Small intestine (tissue), 7 donors: ENCODE measurements around the gene PDE4D. TPM values are rescaled to one million over a fixed set of nuclear protein-coding genes. Genes with fewer than 3 reads are reported as not detected.

ENCODE experiments used
- DNase-seq, 2 donors: peaks; one replicate each; pipeline versions ENCODE4 v3.0.0 to v3.0.0-alpha.2; 2013
- FAIRE-seq: peaks from 2 replicates; lab custom pipeline; 2012; peaks lifted over from hg19 to GRCh38; lab: Jason Lieb, UNC
- H3K27ac ChIP-seq, 3 donors: one replicate each; pipeline ENCODE4 v1.5.1; 2013; ENCODE audit warnings: low read length in 2 of 3, mild to moderate bottlenecking in 2 of 3, control low read depth in 1 of 3, inconsistent platforms in 1 of 3, low read depth in 1 of 3, moderate library complexity in 1 of 3
- H3K27me3 ChIP-seq, 3 donors: one replicate each; pipeline ENCODE4 v1.6.1; 2013; ENCODE audit warnings: low read length in 3 of 3, inconsistent platforms in 1 of 3; ENCODE audit not compliant: control insufficient read depth in 3 of 3, insufficient read depth in 3 of 3
- H3K36me3 ChIP-seq, 3 donors: one replicate each; pipeline ENCODE4 v1.6.1; 2013; ENCODE audit warnings: low read length in 3 of 3, inconsistent platforms in 1 of 3, low read depth in 1 of 3, mild to moderate bottlenecking in 1 of 3, moderate library complexity in 1 of 3; ENCODE audit not compliant: control insufficient read depth in 3 of 3, insufficient read depth in 2 of 3
- H3K4me1 ChIP-seq, 3 donors: one replicate each; pipeline ENCODE4 v1.6.1; 2013; ENCODE audit warnings: low read length in 2 of 3, inconsistent platforms in 1 of 3, low read depth in 1 of 3, mild to moderate bottlenecking in 1 of 3, moderate library complexity in 1 of 3; ENCODE audit not compliant: control insufficient read depth in 3 of 3, insufficient read depth in 2 of 3
- H3K4me3 ChIP-seq, 3 donors: one replicate each; pipeline ENCODE4 v1.5.1; 2013; ENCODE audit warnings: low read length in 3 of 3, control low read depth in 1 of 3, inconsistent platforms in 1 of 3, low read depth in 1 of 3, mild to moderate bottlenecking in 1 of 3, moderate library complexity in 1 of 3
- H3K9me3 ChIP-seq, 2 donors: one replicate each; pipeline ENCODE4 v1.6.1; 2013; ENCODE audit warnings: low read depth in 1 of 2, low read length in 1 of 2; ENCODE audit not compliant: control insufficient read depth in 2 of 2, insufficient read depth in 1 of 2
- WGBS, 3 donors: extraction: QIAGEN DNeasy Blood & Tissue Kit; methylation state at CpG; one replicate each; pipeline ENCODE4 v1.1.7; 2013; 5-methylcytosine and 5-hydroxymethylcytosine counted together
- polyA plus RNA-seq, 4 donors: library from polyadenylated mRNA; stranded (reverse) in 3 of 4; unstranded in 1 of 4; fragments of 200-250 nt in 3 of 4; fragments of 120-200 nt in 1 of 4; gene quantifications; one replicate each; pipeline versions ENCODE4 v1.2.1 to v1.2.3, GENCODE V29; 2013
- donor health status: healthy with polysubstance abuse.
- donor health status: control.
- donor health status: control.
- donor health status: Bipolar disorder and iron deficiency.
- donor health status: healthy.

PDE4D gene
- polyA plus RNA-seq, 4 donors = 2.9 to 16.2 (median 5.3) TPM

DNA sequence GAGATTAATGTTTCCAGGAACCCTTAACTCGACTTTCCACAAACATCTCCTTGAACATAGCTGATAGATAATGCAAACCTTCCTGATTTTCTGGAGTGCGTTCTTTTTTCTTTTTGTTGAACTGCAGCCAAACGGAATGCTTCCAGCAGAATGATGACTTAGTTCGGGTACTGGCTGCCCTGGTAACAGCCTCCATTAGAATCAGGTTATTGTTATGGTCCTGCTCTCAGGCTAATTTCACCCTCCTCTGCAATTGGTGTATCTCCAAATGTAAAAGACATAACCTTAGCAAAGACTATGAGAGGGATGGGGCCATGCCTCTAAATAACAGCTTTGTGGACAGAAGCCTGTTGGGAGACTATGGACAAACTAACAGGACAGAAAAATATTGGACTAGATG, 116.5 kb downstream of the PDE4D start:
- H3K36me3 ChIP-seq = no peaks in the 10 kb centered on the region
- H3K4me1 ChIP-seq = no peaks in the 10 kb centered on the region
- H3K9me3 ChIP-seq = no peaks in the 10 kb centered on the region
- no peak overlapping the region for H3K27ac ChIP-seq
- no peak for FAIRE-seq
- 64 to 84% (median 74%) methylated on average over 4 of the region's 4 CpGs for WGBS, 3 donors
- H3K27me3 ChIP-seq = no peaks in the 10 kb centered on the region
- H3K4me3 ChIP-seq = no peak overlapping the region
- no peak for DNase-seq

DNA sequence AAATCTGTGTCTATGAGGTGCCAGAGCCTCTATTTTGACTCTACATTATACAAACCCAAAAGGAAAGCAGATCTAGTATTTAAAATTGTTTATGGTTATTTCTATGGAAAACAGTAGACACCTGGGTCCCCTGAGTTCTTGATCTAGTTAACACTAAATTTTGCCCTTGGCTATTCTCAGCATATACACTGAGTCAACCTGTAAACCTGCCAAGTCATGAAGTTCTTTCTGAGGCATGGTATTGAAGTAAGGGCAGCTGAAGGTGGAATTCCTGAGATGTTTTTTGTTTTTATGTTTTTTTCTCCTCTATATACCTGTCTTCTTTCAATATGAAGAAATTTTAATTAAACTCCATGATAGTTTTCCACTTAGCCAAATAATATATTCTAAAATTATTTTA, 120.2 kb downstream of the PDE4D start:
- DNase-seq (no peak), FAIRE-seq (no peak)
- Histone ChIP-seq H3K27ac (no peak overlapping the region), H3K9me3 (no peaks in the 10 kb centered on the region), H3K4me1 (no peaks in the 10 kb centered on the region), H3K36me3 (no peaks in the 10 kb centered on the region), H3K4me3 (no peak overlapping the region), H3K27me3 (no peaks in the 10 kb centered on the region)

- H3K4me1 ChIP-seq = no peaks in the 10 kb centered on the region
- whole genome bisulfite sequencing, 3 donors = 71 to 78% (median 73%) methylated on average over 2 of the region's 2 CpGs
- H3K36me3 ChIP-seq = no peaks in the 10 kb centered on the region
- DNase-seq (no peak), FAIRE-seq (no peak)
- H3K27me3 ChIP-seq = no peaks in the 10 kb centered on the region
- no peak overlapping the region for H3K4me3 ChIP-seq
- no peaks in the 10 kb centered on the region for H3K9me3 ChIP-seq
- H3K27ac ChIP-seq = no peak overlapping the region
These were observed 120.8 kb downstream of the PDE4D start for GRCh38 chr5:59772757-59773156.

- Histone ChIP-seq H3K4me3 (no peak overlapping the region), H3K27me3 (no peaks in the 10 kb centered on the region), H3K27ac (no peak overlapping the region), H3K9me3 (no peaks in the 10 kb centered on the region), H3K36me3 (no peaks in the 10 kb centered on the region), H3K4me1 (no peaks in the 10 kb centered on the region)
- WGBS, 3 donors = 82 to 88% (median 85%) methylated on average over 2 of the region's 2 CpGs
- FAIRE-seq = no peak
- DNase-seq = no peak
These were observed 121.3 kb downstream of the PDE4D start for GRCh38 chr5:59772206-59772605.

- no peaks in the 10 kb centered on the region for H3K36me3 ChIP-seq
- no peak overlapping the region for H3K27ac ChIP-seq
- peaks cover 0 to 8% (median 3%) of the 10 kb centered on the region in 3 donors for H3K4me1 ChIP-seq
- no peaks in the 10 kb centered on the region for H3K9me3 ChIP-seq
- WGBS, 3 donors = 83 to 91% (median 83%) methylated on average over 4 of the region's 4 CpGs
- no peak overlapping the region for H3K4me3 ChIP-seq
- FAIRE-seq (no peak), DNase-seq (no peak)
- no peaks in the 10 kb centered on the region for H3K27me3 ChIP-seq
These were observed 122.6 kb downstream of the PDE4D start for GRCh38 chr5:59770953-59771352.

GRCh38 chr5:59769832-59770231, 123.7 kb downstream of the PDE4D start:
- no peaks in the 10 kb centered on the region for H3K27me3 ChIP-seq
- DNase-seq (no peak), FAIRE-seq (no peak)
- peaks cover 0 to 8% (median 3%) of the 10 kb centered on the region in 3 donors for H3K4me1 ChIP-seq
- H3K4me3 ChIP-seq = no peak overlapping the region
- no peaks in the 10 kb centered on the region for H3K36me3 ChIP-seq
- H3K27ac ChIP-seq = no peak overlapping the region
- no peaks in the 10 kb centered on the region for H3K9me3 ChIP-seq

GRCh38 chr5:59769041-59769360, 124.5 kb downstream of the PDE4D start:
- Histone ChIP-seq H3K27me3 (no peaks in the 10 kb centered on the region), H3K27ac (peak overlapping the region in 1 of 3 donors; percentile 76), H3K4me3 (peak overlapping the region in 2 of 3 donors; percentile 72 to 80), H3K4me1 (peaks cover 0 to 8% (median 3%) of the 10 kb centered on the region in 3 donors), H3K36me3 (no peaks in the 10 kb centered on the region), H3K9me3 (no peaks in the 10 kb centered on the region)
- FAIRE-seq (no peak), DNase-seq (no peak)
- WGBS, 3 donors = 24 to 47% (median 32%) methylated on average over 1 of the region's 1 CpG

DNA sequence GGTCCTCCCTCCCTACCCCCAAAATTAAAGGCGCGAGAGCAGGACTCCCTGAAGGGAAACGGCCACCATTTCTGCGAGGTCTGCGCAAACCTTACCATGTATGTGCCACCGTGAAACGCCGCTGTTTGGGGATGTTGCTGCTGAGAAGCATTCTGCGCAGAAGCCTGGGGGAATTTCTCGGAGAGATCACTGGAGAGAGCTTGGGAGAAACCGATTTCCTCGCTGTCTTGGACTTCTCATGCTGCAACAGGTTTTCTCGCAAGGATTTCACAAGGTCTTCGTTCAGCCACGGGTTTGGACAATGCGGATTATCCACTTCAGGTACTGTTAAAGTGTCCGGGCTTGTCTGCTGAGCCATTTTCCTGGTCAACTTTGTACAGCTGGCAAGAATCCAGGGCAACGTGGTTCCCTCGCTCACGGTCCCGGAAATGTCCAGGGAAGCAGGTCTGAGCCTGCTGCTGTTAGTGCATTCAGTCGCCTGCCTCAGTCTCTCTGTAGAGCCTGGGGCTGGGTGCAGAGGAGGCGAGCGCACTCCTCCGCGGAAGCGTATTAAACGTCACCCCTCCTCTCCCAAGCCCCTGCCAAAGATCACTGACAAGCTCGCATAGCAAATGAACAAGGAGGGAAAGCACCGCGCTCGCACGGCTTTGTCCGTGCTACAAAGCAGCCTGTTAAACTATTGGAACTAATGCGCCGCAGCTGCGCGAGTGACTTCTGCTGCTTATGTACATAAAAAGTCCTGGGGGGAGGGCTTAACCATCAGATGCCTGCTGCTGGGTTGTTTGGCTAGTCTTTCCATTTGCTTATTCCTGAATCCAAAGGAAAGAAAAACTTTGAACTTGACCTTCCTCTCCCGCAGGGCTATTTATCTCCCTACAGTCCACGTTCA, 125.1 kb downstream of the PDE4D start:
- no peaks in the 10 kb centered on the region for H3K36me3 ChIP-seq
- peak overlapping the region in 2 of 3 donors; percentile 76 to 82 for H3K27ac ChIP-seq
- FAIRE-seq (no peak), DNase-seq (peak; percentile 80 to 86)
- no peaks in the 10 kb centered on the region for H3K9me3 ChIP-seq
- H3K27me3 ChIP-seq = no peaks in the 10 kb centered on the region
- H3K4me3 ChIP-seq = peak overlapping the region; percentile 47 to 80 (median 72)
- H3K4me1 ChIP-seq = peaks cover 0 to 8% (median 3%) of the 10 kb centered on the region in 3 donors
- 1 to 5% (median 3%) methylated on average over 40 of the region's 40 CpGs for WGBS, 3 donors
